Kidney (tissue), 14 donors: ENCODE results near the gene PCNX1. TPM values are rescaled to one million over a fixed set of nuclear protein-coding genes. Genes with fewer than 3 reads are reported as not detected.

ENCODE experiments used
- DNase-seq, 5 donors: peaks; one replicate each; pipeline ENCODE4 v3.0.0-alpha.2; 2013 to 2020
- FAIRE-seq: peaks from 2 replicates; lab custom pipeline; 2012; peaks lifted over from hg19 to GRCh38; lab: Jason Lieb, UNC
- H3K27ac ChIP-seq, 2 donors: one replicate each; pipeline ENCODE4 v1.7.0; 2013; ENCODE audit warnings: low read depth in 2 of 2, low read length in 2 of 2, inconsistent platforms in 1 of 2
- H3K27me3 ChIP-seq: one replicate; pipeline ENCODE4 v1.7.1; 2013; ENCODE audit warnings: low read length, inconsistent platforms; ENCODE audit not compliant: control insufficient read depth, insufficient read depth
- H3K36me3 ChIP-seq, 3 donors: one replicate each; pipeline versions ENCODE4 v1.7.0 to v1.7.1; 2013; ENCODE audit warnings: low read length in 3 of 3, control low read depth in 1 of 3, inconsistent platforms in 1 of 3; ENCODE audit not compliant: insufficient read depth in 3 of 3, control insufficient read depth in 2 of 3
- H3K4me1 ChIP-seq, 3 donors: one replicate each; pipeline versions ENCODE4 v1.7.0 to v1.7.1; 2013; ENCODE audit warnings: low read length in 3 of 3, inconsistent platforms in 1 of 3, low read depth in 1 of 3; ENCODE audit not compliant: control insufficient read depth in 2 of 3, insufficient read depth in 2 of 3
- H3K4me3 ChIP-seq, 3 donors: one replicate each; pipeline versions ENCODE4 v1.7.0 to v1.8.1; 2013; ENCODE audit warnings: low read length in 3 of 3, control low read depth in 1 of 3, inconsistent platforms in 1 of 3
- H3K9ac ChIP-seq, 3 donors: one replicate each; pipeline versions ENCODE4 v1.7.0 to v1.7.1; 2013; ENCODE audit warnings: low read length in 3 of 3, control low read depth in 1 of 3, inconsistent platforms in 1 of 3
- H3K9me3 ChIP-seq, 3 donors: one replicate each; pipeline versions ENCODE4 v1.7.0 to v1.7.1; 2013; ENCODE audit warnings: low read length in 3 of 3, control low read depth in 1 of 3, inconsistent platforms in 1 of 3; ENCODE audit not compliant: control insufficient read depth in 2 of 3, insufficient read depth in 1 of 3
- CTCF ChIP-seq: IDR thresholded peaks from 3 replicates; pipeline ENCODE4 v1.5.1; 2012; ENCODE audit warnings: mild to moderate bottlenecking, moderate library complexity, borderline replicate concordance; ENCODE audit not compliant: insufficient read depth; ENCODE audit errors: extremely low read depth
- intact Hi-C: fragments of 100-400 bp; cut with DNase I; formaldehyde crosslinking; loops from one replicate; pipeline ENCODE4 v1.11.1; 2022
- polyA plus RNA-seq: library from polyadenylated mRNA; stranded (reverse); fragments of 350-450 nt; fragmentation: Illumina TruSeq; extraction: RNeasy Lipid Tissue Mini Kit (QIAGEN cat#74804); gene quantifications from one replicate; pipeline ENCODE4 v1.2.3, GENCODE V29; 2014; ENCODE audit warnings: low read depth, low replicate concordance; ENCODE audit not compliant: insufficient read depth
- total RNA-seq: library from RNA; stranded (reverse); fragmentation: NEBNext Ultra II Directional; extraction: Animal tissue kit (Norgen Biotek cat#: 25700); gene quantifications from one replicate; pipeline ENCODE4 v1.2.1, GENCODE V29; 2021
- donor health status: control.
- donor health status: control.
- donor health status: control.
- donor health status: control.
- donor health status: control.
- donor health status: DM: yes; HTN: yes; CAD: no.
- donor health status: Normal renal cell carcinoma (clear cell type).

Gene PCNX1
- total and polyA plus RNA-seq, 2 donors from 2014 or later, result 16.2 to 55.2 TPM

GRCh38 chr14:70981000-70981952 lies 74.0 kb downstream of the PCNX1 start:
- Histone ChIP-seq H3K36me3 (peaks cover 6 to 16% (median 15%) of the 10 kb centered on the region in 3 donors), H3K27ac (no peak overlapping the region), H3K9me3 (no peaks in the 10 kb centered on the region), H3K27me3 (no peaks in the 10 kb centered on the region), H3K4me3 (no peak overlapping the region), H3K9ac (no peak overlapping the region), H3K4me1 (peaks cover 0 to 3% (median 0%) of the 10 kb centered on the region in 3 donors)
- DNase-seq (no peak), FAIRE-seq (peak; percentile 56)
- no peak for TF ChIP-seq CTCF
- intact Hi-C loops, result no loop called here

GRCh38 chr14:70982200-70982599 lies 74.9 kb downstream of the PCNX1 start:
- TF ChIP-seq CTCF, result no peak
- H3K27me3 ChIP-seq, result no peaks in the 10 kb centered on the region
- H3K4me1 ChIP-seq, result peaks cover 0 to 3% (median 0%) of the 10 kb centered on the region in 3 donors
- DNase-seq, result no peak
- H3K27ac ChIP-seq, result no peak overlapping the region
- H3K4me3 ChIP-seq, result no peak overlapping the region
- H3K9ac ChIP-seq, result no peak overlapping the region
- no peaks in the 10 kb centered on the region for H3K9me3 ChIP-seq
- H3K36me3 ChIP-seq, result peaks cover 4 to 13% (median 12%) of the 10 kb centered on the region in 3 donors
- intact Hi-C loops, result no loop called here
- FAIRE-seq, result no peak

- TF ChIP-seq CTCF, result no peak
- FAIRE-seq, result no peak
- Histone ChIP-seq H3K4me3 (no peak overlapping the region), H3K9ac (no peak overlapping the region), H3K4me1 (peaks cover 0 to 6% (median 0%) of the 10 kb centered on the region in 3 donors), H3K9me3 (no peaks in the 10 kb centered on the region), H3K36me3 (no peaks in the 10 kb centered on the region), H3K27me3 (no peaks in the 10 kb centered on the region), H3K27ac (no peak overlapping the region)
- intact Hi-C loops, result no loop called here
- DNase-seq, result no peak
These were observed 79.8 kb downstream of the PCNX1 start for GRCh38 chr14:70987041-70987440.
